Astrocyte (in vitro differentiated cells and primary cell): ENCODE results near the gene MAPKAPK3. TPM values are rescaled to one million over a fixed set of nuclear protein-coding genes. Genes with fewer than 3 reads are reported as not detected.
A peak's percentile ranks its signal among the peaks of the same experiment; 100 is the strongest.

ENCODE experiments used
- DNase-seq: peaks from one replicate; pipeline ENCODE4 v3.0.0-alpha.2; 2010; ENCODE audit warnings: low read depth
- FAIRE-seq: peaks from 2 replicates; lab custom pipeline; 2011; peaks lifted over from hg19 to GRCh38; lab: Jason Lieb, UNC
- H2AFZ ChIP-seq: 2 replicates; pipeline ENCODE4 v1.6.0; 2012; ENCODE audit warnings: low read depth, low read length, inconsistent platforms
- H3K27ac ChIP-seq: 2 replicates; pipeline ENCODE4 v1.5.1; 2011; ENCODE audit warnings: low read depth, low read length, inconsistent platforms
- H3K27me3 ChIP-seq: 2 replicates; pipeline ENCODE4 v1.6.0; 2011; ENCODE audit warnings: low read length, inconsistent platforms; ENCODE audit not compliant: insufficient read depth
- H3K36me3 ChIP-seq: 2 replicates; pipeline ENCODE4 v1.5.1; 2011; ENCODE audit warnings: low read length, inconsistent platforms; ENCODE audit not compliant: insufficient read depth
- H3K4me1 ChIP-seq: 2 replicates; pipeline ENCODE4 v1.5.1; 2011; ENCODE audit warnings: low read length, inconsistent platforms; ENCODE audit not compliant: insufficient read depth
- H3K4me2 ChIP-seq: 2 replicates; pipeline ENCODE4 v1.6.0; 2012; ENCODE audit warnings: low read length, inconsistent platforms
- H3K4me3 ChIP-seq: 2 replicates; pipeline ENCODE4 v1.5.1; 2011; ENCODE audit warnings: low read depth, mild to moderate bottlenecking, low read length, inconsistent platforms; ENCODE audit not compliant: insufficient read depth
- H3K79me2 ChIP-seq: 2 replicates; pipeline ENCODE4 v1.6.0; 2012; ENCODE audit warnings: mild to moderate bottlenecking, low read length, inconsistent platforms; ENCODE audit not compliant: insufficient read depth
- H3K9ac ChIP-seq: 2 replicates; pipeline ENCODE4 v1.6.0; 2012; ENCODE audit warnings: mild to moderate bottlenecking, low read length, inconsistent platforms
- H3K9me3 ChIP-seq: 2 replicates; pipeline ENCODE4 v1.5.1; 2012; ENCODE audit warnings: low read depth, mild to moderate bottlenecking, low read length, inconsistent platforms; ENCODE audit not compliant: insufficient read depth
- H4K20me1 ChIP-seq: 2 replicates; pipeline ENCODE4 v1.6.0; 2012; ENCODE audit warnings: low read length, inconsistent platforms; ENCODE audit not compliant: insufficient read depth
- H3K27ac Mint-ChIP-seq: one replicate; pipeline ENCODE4 v1.8.0; 2021; ENCODE audit warnings: mild to moderate bottlenecking, mixed read lengths; ENCODE audit not compliant: unreplicated experiment
- H3K27me3 Mint-ChIP-seq: one replicate; pipeline ENCODE4 v1.8.0; 2021; ENCODE audit warnings: low read depth, mixed read lengths; ENCODE audit not compliant: unreplicated experiment
- H3K36me3 Mint-ChIP-seq: one replicate; pipeline ENCODE4 v1.8.0; 2021; ENCODE audit warnings: low read depth, mixed read lengths; ENCODE audit not compliant: unreplicated experiment
- H3K4me1 Mint-ChIP-seq: one replicate; pipeline ENCODE4 v1.8.0; 2021; ENCODE audit warnings: low read depth, mixed read lengths; ENCODE audit not compliant: unreplicated experiment
- H3K4me3 Mint-ChIP-seq: one replicate; pipeline ENCODE4 v1.8.0; 2021; ENCODE audit warnings: mild to moderate bottlenecking, moderate library complexity, mixed read lengths; ENCODE audit not compliant: unreplicated experiment
- H3K9me3 Mint-ChIP-seq: one replicate; pipeline ENCODE4 v1.8.0; 2021; ENCODE audit warnings: mild to moderate bottlenecking, mixed read lengths; ENCODE audit not compliant: unreplicated experiment
- EZH2 ChIP-seq: IDR thresholded peaks from 2 replicates; pipeline ENCODE4 v1.6.1; 2012; ENCODE audit warnings: mild to moderate bottlenecking, low read length, inconsistent platforms; ENCODE audit not compliant: insufficient read depth
- total RNA-seq: library from RNA; stranded (reverse); gene quantifications from 2 replicates; pipeline ENCODE4 v1.2.1, GENCODE V29; 2021
- TF ChIP-seq, protein P1 (sequence below): IDR thresholded peaks from 2 replicates; pipeline ENCODE4 v1.5.1; 2011; ENCODE audit warnings: low read depth, mild to moderate bottlenecking, inconsistent platforms, low read length, moderate library complexity; ENCODE audit not compliant: insufficient read depth

Gene MAPKAPK3
- total RNA-seq, 1 donor from 2014 or later, result 23.4 TPM

DNA sequence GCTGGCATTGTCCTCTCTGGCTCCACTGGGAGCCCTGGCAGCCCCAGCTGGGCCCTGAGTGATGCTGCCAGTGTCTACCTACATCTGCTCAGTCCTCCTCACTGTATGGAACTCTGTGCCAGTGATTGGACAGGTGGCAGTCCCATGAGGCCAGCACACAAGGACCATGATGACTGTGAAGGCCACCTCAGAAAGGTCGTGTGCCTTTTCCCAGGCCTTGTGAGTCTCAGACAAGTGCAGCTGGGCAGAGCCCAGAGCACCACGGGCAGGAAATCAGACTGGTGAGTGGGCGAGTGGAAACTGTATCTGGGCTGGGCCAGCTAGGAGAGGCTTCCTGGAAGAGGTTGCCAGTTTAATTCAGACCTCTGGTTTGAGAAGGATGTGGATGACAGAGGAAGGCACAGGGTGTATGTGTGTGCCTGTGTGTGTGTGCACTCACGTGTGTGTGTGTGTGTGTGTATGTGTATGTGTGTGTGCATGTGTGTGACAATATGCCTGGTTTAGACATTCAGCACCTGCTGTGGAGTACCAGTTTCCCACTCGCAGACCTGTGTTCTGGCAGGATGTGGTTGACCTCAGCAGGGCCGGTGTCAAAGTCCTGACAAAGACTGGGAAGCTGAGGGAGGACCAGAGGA, 7.0 kb downstream of the MAPKAPK3 start:
- peaks cover 15% of the 10 kb centered on the region for H3K36me3 Mint-ChIP-seq
- H2AFZ ChIP-seq, result no peak overlapping the region
- H3K4me1 Mint-ChIP-seq, result peaks cover 23% of the 10 kb centered on the region
- H3K36me3 ChIP-seq, result no peaks in the 10 kb centered on the region
- H3K27me3 ChIP-seq, result no peaks in the 10 kb centered on the region
- FAIRE-seq, result no peak
- no peak overlapping the region for H3K9ac ChIP-seq
- no peak for DNase-seq
- no peak overlapping the region for H3K27ac ChIP-seq
- peak overlapping the region; percentile 58 for H3K27ac Mint-ChIP-seq
- no peak overlapping the region for H3K4me3 Mint-ChIP-seq
- peaks cover 3% of the 10 kb centered on the region for H3K27me3 Mint-ChIP-seq
- H3K9me3 Mint-ChIP-seq, result no peaks in the 10 kb centered on the region
- H3K9me3 ChIP-seq, result no peaks in the 10 kb centered on the region
- H3K79me2 ChIP-seq, result peaks cover 5% of the 10 kb centered on the region
- no peak overlapping the region for H3K4me3 ChIP-seq
- H3K4me2 ChIP-seq, result no peak overlapping the region
- TF ChIP-seq, protein P1, sequence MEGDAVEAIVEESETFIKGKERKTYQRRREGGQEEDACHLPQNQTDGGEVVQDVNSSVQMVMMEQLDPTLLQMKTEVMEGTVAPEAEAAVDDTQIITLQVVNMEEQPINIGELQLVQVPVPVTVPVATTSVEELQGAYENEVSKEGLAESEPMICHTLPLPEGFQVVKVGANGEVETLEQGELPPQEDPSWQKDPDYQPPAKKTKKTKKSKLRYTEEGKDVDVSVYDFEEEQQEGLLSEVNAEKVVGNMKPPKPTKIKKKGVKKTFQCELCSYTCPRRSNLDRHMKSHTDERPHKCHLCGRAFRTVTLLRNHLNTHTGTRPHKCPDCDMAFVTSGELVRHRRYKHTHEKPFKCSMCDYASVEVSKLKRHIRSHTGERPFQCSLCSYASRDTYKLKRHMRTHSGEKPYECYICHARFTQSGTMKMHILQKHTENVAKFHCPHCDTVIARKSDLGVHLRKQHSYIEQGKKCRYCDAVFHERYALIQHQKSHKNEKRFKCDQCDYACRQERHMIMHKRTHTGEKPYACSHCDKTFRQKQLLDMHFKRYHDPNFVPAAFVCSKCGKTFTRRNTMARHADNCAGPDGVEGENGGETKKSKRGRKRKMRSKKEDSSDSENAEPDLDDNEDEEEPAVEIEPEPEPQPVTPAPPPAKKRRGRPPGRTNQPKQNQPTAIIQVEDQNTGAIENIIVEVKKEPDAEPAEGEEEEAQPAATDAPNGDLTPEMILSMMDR, result no peak
- TF ChIP-seq EZH2, result no peak
- H4K20me1 ChIP-seq, result peaks cover 17% of the 10 kb centered on the region
- peaks cover 27% of the 10 kb centered on the region for H3K4me1 ChIP-seq

DNA sequence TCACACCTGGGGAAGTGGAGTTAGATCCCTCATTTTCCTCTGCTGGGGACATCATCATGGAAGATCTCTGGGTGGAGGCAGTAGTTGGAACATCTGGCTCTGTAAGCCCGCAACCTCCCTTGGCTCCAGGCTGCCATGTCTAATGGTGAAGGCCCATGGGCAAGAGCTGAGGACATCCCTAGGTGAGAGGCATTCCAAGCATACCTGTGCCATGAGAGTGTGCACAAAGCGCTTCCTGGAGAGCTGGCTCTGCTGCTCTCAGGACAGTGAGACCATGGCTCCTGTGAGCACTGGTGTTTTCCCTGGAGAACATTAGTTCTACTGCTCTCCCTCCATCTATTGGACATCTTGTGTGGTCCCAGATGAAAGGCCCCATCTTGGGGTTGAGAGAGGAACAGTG, 7.7 kb downstream of the MAPKAPK3 start:
- Histone ChIP-seq H3K27me3 (no peaks in the 10 kb centered on the region), H3K36me3 (no peaks in the 10 kb centered on the region), H3K27ac (no peak overlapping the region), H2AFZ (no peak overlapping the region), H3K4me3 (no peak overlapping the region), H4K20me1 (peaks cover 17% of the 10 kb centered on the region), H3K4me1 (peaks cover 27% of the 10 kb centered on the region), H3K9ac (no peak overlapping the region), H3K79me2 (peaks cover 6% of the 10 kb centered on the region), H3K4me2 (peak overlapping the region; percentile 14), H3K9me3 (no peaks in the 10 kb centered on the region)
- Mint-ChIP-seq H3K4me3 (no peak overlapping the region), H3K4me1 (peaks cover 23% of the 10 kb centered on the region), H3K27me3 (peaks cover 2% of the 10 kb centered on the region), H3K9me3 (no peaks in the 10 kb centered on the region), H3K36me3 (peaks cover 15% of the 10 kb centered on the region), H3K27ac (no peak overlapping the region)
- TF ChIP-seq, protein P1, result no peak
- no peak for TF ChIP-seq EZH2
- DNase-seq, result no peak
- no peak for FAIRE-seq
